MM.1S (cell line): ENCODE data around the gene PDE6B.

Experiments used
- CTCF ChIP-seq: fragments of 300-600 bp; sonication (generic); IDR thresholded peaks from 2 replicates; pipeline ENCODE4 v1.5.1; 2016; ENCODE audit warnings: antibody characterized with exemption, low read length, mixed read lengths
- EZH2 ChIP-seq: fragments of 300-600 bp; sonication (generic); optimal IDR thresholded peaks from 2 replicates; pipeline ENCODE3; 2017; ENCODE audit warnings: low read depth, mild to moderate bottlenecking, antibody characterized with exemption, low read length, mixed read lengths
- EZH2phosphoT487 ChIP-seq: fragments of 300-600 bp; sonication (generic); IDR thresholded peaks from 2 replicates; pipeline ENCODE4 v1.6.1; 2018; ENCODE audit warnings: antibody characterized with exemption, low read length

DNA sequence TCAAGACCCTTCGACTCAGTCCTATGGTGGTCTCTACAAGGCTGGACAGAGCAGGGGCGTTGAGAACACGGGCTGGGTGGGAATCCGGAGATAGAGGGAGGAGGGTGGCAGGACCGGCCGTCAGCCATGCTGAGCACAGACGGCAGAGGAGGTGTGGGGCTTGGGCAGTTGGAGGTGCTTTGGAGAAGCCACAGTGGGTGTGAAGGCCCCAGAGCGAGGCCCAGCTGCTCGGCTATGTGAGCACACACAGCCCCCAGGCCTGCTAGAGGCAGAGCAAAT lies 4.2 kb downstream of the PDE6B start:
- no peak for TF ChIP-seq CTCF
- TF ChIP-seq EZH2phosphoT487, result no peak
- no peak for TF ChIP-seq EZH2
